ENCODE measurements around the gene GRIP2.

DNA sequence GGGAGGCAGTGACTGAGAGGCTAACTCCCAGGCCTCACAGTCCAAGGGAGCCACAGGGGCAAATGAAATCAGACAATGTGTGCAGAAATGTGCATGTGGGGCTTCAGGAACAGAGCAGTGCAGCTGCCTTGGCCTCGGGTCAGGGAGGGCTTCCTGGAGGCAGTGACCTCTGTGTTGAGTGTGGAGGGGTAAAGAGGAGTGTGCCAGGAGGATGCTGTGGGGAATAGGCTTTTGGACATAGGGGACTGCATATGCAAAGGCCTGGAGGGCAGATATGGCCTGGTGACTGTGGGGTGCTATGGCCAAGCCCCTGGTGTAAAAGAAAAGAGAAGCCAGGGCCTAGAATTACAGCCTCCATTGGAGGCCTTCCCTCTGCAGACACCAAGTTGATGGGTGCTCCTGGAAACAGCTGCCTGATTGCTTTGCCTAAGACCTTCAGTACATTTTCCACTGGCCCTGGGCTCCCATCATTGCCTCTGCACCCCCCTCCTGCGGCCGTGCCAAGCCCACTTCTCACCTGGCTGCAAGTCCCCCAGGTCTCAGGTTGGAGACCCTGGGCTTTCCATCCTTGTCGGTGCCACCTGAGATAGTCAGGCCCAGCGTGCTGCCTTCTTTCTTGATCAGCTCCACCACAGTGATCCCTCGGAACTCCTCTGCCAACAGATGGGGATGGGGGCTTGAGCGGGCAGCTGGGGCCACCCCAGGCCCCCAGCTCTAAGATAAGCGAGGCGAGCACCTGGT lies 15.1 kb downstream of the GRIP2 start:
- TF ChIP-seq EZH2phosphoT487 (IDR thresholded peaks at IDR 0.05; ENCODE audit: borderline replicate concordance, low read depth, low read length), result no peak
- TF ChIP-seq, protein P1, sequence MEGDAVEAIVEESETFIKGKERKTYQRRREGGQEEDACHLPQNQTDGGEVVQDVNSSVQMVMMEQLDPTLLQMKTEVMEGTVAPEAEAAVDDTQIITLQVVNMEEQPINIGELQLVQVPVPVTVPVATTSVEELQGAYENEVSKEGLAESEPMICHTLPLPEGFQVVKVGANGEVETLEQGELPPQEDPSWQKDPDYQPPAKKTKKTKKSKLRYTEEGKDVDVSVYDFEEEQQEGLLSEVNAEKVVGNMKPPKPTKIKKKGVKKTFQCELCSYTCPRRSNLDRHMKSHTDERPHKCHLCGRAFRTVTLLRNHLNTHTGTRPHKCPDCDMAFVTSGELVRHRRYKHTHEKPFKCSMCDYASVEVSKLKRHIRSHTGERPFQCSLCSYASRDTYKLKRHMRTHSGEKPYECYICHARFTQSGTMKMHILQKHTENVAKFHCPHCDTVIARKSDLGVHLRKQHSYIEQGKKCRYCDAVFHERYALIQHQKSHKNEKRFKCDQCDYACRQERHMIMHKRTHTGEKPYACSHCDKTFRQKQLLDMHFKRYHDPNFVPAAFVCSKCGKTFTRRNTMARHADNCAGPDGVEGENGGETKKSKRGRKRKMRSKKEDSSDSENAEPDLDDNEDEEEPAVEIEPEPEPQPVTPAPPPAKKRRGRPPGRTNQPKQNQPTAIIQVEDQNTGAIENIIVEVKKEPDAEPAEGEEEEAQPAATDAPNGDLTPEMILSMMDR (conservative IDR thresholded peaks at IDR 0.05; ENCODE audit: low read length), result no peak

Measured in OCI-LY7 (cell line).